SK-N-SH treated with all-trans-retinoic acid at 6 μM for 48 hours (cell line): ENCODE results near the gene TEKT5.
"Not testable (repeated sequence)": the region's sequence is repeated elsewhere in the genome, so short reads cannot be mapped to it uniquely, and the experiment has no call there.

Source experiments
- ATAC-seq: fragments of 200-7000 bp; cut with Tn5 transposase; 3 replicates; pipeline ENCODE4 v1.9.1; 2020; ENCODE audit warnings: mild to moderate bottlenecking, moderate library complexity
- ARNTL ChIP-seq: fragments of 450-650 bp; formaldehyde crosslinking; IDR thresholded peaks from 2 replicates; pipeline ENCODE4 v1.5.0; 2020; ENCODE audit warnings: low read depth, mild to moderate bottlenecking, moderate library complexity, borderline replicate concordance
- BACH2 ChIP-seq: fragments of 250-450 bp; sonication (Bioruptor Pico); IDR thresholded peaks from 2 replicates; pipeline ENCODE4 v1.9.0; 2021; ENCODE audit warnings: mild to moderate bottlenecking, borderline replicate concordance
- CSDC2 ChIP-seq: fragments of 250-450 bp; sonication (Bioruptor Pico); IDR thresholded peaks from 2 replicates; pipeline ENCODE4 v1.5.0; 2020; ENCODE audit warnings: mild to moderate bottlenecking, moderate library complexity
- ESRRG ChIP-seq: fragments of 250-450 bp; sonication (Bioruptor Pico); IDR thresholded peaks from 2 replicates; pipeline ENCODE4 v1.6.1; 2021; ENCODE audit warnings: mild to moderate bottlenecking
- GLIS3 ChIP-seq: fragments of 250-450 bp; sonication (Bioruptor Pico); IDR thresholded peaks from 2 replicates; pipeline ENCODE4 v1.5.0; 2020; ENCODE audit warnings: mild to moderate bottlenecking, moderate library complexity
- ISL1 ChIP-seq: fragments of 250-450 bp; sonication (Bioruptor Pico); IDR thresholded peaks from 2 replicates; pipeline ENCODE4 v2.1.2; 2022; ENCODE audit warnings: mild to moderate bottlenecking, moderate library complexity
- OSR1 ChIP-seq: fragments of 250-450 bp; sonication (Bioruptor Pico); IDR thresholded peaks from 2 replicates; pipeline ENCODE4 v1.8.0; 2022; ENCODE audit warnings: moderate library complexity, mild to moderate bottlenecking, inconsistent platforms
- PPARA ChIP-seq: fragments of 250-450 bp; sonication (Bioruptor Pico); IDR thresholded peaks from 2 replicates; pipeline ENCODE4 v1.5.0; 2020; ENCODE audit warnings: mild to moderate bottlenecking, borderline replicate concordance
- TOX ChIP-seq: fragments of 250-450 bp; sonication (Bioruptor Pico); IDR thresholded peaks from 2 replicates; pipeline ENCODE4 v1.8.0; 2021; ENCODE audit warnings: mild to moderate bottlenecking, moderate library complexity, borderline replicate concordance
- ZFP3 ChIP-seq: fragments of 250-450 bp; sonication (Bioruptor Pico); IDR thresholded peaks from 2 replicates; pipeline ENCODE4 v1.5.0; 2020; ENCODE audit warnings: mild to moderate bottlenecking, moderate library complexity
- ZFP30 ChIP-seq: fragments of 450-650 bp; formaldehyde crosslinking; IDR thresholded peaks from 2 replicates; pipeline ENCODE4 v1.5.0; 2022; ENCODE audit warnings: mild to moderate bottlenecking, moderate library complexity
- ZNF565 ChIP-seq: fragments of 450-650 bp; formaldehyde crosslinking; conservative IDR thresholded peaks from 2 replicates; pipeline ENCODE4 v1.5.0; 2020; ENCODE audit warnings: low read depth, mild to moderate bottlenecking, moderate library complexity
- ZNF70 ChIP-seq: fragments of 450-650 bp; formaldehyde crosslinking; IDR thresholded peaks from 2 replicates; pipeline ENCODE4 v1.5.0; 2020; ENCODE audit warnings: mild to moderate bottlenecking, moderate library complexity
- ZNF8 ChIP-seq: fragments of 450-650 bp; formaldehyde crosslinking; IDR thresholded peaks from 2 replicates; pipeline ENCODE4 v1.5.0; 2020; ENCODE audit warnings: mild to moderate bottlenecking, moderate library complexity
- TF ChIP-seq, protein P1 (sequence below): fragments of 250-450 bp; sonication (Bioruptor Pico); IDR thresholded peaks from 2 replicates; pipeline ENCODE4 v1.8.0; 2020; ENCODE audit warnings: mild to moderate bottlenecking, moderate library complexity, borderline replicate concordance
- TF ChIP-seq, protein P2 (sequence below): fragments of 250-450 bp; sonication (Bioruptor Pico); IDR thresholded peaks from 2 replicates; pipeline ENCODE4 v1.5.1; 2020; ENCODE audit warnings: low read depth, mild to moderate bottlenecking, moderate library complexity
- TF ChIP-seq, protein P3 (sequence below): fragments of 250-450 bp; sonication (Bioruptor Pico); IDR thresholded peaks from 2 replicates; pipeline ENCODE4 v1.5.0; 2020; ENCODE audit warnings: mild to moderate bottlenecking, moderate library complexity
- TF ChIP-seq, protein P4 (sequence below): fragments of 250-450 bp; sonication (Bioruptor Pico); IDR thresholded peaks from 2 replicates; pipeline ENCODE4 v1.5.1; 2021; ENCODE audit warnings: mild to moderate bottlenecking, moderate library complexity

The TEKT5 gene

DNA sequence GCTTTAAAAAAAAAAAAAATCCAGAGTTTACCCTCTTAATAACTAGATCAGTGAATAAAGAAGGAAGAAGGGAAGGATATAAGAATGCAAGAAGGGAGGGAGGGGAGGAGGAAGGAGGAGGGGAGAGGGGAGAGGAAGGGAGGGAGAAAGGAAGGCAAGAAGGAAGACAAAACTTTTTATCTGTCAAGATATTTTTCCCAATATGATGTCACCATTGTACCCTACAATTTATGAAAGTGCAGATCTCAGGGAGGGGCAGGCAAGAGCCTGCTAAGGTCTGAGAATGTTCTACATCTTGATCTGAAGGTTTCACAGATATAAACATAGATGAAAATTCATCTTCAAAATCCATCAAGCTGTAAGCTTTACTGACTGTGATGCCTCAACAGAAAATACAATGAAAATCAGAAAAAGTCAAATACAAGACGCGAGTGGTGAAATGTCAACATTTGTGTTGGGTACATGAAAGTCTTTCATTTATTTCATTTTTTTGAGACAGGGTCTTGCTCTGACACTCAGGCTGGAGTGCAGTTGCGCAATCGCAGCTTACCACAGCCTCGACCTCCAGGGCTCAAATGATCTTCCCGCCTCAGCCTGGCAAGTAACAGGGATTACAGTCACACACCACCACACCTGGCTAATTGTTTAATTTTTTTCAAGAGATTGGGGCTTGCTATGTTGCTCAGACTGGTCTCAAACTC lies 57.2 kb downstream of the TEKT5 start:
- no peak for ATAC-seq
- TF ChIP-seq, protein P1, sequence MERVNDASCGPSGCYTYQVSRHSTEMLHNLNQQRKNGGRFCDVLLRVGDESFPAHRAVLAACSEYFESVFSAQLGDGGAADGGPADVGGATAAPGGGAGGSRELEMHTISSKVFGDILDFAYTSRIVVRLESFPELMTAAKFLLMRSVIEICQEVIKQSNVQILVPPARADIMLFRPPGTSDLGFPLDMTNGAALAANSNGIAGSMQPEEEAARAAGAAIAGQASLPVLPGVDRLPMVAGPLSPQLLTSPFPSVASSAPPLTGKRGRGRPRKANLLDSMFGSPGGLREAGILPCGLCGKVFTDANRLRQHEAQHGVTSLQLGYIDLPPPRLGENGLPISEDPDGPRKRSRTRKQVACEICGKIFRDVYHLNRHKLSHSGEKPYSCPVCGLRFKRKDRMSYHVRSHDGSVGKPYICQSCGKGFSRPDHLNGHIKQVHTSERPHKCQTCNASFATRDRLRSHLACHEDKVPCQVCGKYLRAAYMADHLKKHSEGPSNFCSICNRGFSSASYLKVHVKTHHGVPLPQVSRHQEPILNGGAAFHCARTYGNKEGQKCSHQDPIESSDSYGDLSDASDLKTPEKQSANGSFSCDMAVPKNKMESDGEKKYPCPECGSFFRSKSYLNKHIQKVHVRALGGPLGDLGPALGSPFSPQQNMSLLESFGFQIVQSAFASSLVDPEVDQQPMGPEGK (CRISPR knock-in tag), result no peak
- TF ChIP-seq GLIS3 (CRISPR knock-in tag), result no peak
- TF ChIP-seq ZFP3 (CRISPR knock-in tag), result no peak
- TF ChIP-seq TOX (CRISPR knock-in tag), result no peak
- no peak for TF ChIP-seq ZNF70 (CRISPR knock-in tag)
- TF ChIP-seq, protein P2, sequence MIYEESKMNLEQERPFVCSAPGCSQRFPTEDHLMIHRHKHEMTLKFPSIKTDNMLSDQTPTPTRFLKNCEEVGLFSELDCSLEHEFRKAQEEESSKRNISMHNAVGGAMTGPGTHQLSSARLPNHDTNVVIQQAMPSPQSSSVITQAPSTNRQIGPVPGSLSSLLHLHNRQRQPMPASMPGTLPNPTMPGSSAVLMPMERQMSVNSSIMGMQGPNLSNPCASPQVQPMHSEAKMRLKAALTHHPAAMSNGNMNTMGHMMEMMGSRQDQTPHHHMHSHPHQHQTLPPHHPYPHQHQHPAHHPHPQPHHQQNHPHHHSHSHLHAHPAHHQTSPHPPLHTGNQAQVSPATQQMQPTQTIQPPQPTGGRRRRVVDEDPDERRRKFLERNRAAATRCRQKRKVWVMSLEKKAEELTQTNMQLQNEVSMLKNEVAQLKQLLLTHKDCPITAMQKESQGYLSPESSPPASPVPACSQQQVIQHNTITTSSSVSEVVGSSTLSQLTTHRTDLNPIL (CRISPR knock-in tag), result no peak
- no peak for TF ChIP-seq ZNF565 (CRISPR knock-in tag)
- no peak for TF ChIP-seq ISL1 (CRISPR knock-in tag)
- TF ChIP-seq, protein P3, sequence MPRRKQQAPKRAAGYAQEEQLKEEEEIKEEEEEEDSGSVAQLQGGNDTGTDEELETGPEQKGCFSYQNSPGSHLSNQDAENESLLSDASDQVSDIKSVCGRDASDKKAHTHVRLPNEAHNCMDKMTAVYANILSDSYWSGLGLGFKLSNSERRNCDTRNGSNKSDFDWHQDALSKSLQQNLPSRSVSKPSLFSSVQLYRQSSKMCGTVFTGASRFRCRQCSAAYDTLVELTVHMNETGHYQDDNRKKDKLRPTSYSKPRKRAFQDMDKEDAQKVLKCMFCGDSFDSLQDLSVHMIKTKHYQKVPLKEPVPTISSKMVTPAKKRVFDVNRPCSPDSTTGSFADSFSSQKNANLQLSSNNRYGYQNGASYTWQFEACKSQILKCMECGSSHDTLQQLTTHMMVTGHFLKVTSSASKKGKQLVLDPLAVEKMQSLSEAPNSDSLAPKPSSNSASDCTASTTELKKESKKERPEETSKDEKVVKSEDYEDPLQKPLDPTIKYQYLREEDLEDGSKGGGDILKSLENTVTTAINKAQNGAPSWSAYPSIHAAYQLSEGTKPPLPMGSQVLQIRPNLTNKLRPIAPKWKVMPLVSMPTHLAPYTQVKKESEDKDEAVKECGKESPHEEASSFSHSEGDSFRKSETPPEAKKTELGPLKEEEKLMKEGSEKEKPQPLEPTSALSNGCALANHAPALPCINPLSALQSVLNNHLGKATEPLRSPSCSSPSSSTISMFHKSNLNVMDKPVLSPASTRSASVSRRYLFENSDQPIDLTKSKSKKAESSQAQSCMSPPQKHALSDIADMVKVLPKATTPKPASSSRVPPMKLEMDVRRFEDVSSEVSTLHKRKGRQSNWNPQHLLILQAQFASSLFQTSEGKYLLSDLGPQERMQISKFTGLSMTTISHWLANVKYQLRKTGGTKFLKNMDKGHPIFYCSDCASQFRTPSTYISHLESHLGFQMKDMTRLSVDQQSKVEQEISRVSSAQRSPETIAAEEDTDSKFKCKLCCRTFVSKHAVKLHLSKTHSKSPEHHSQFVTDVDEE (CRISPR knock-in tag), result no peak
- TF ChIP-seq ZNF8 (CRISPR knock-in tag), result no peak
- TF ChIP-seq PPARA, result no peak
- TF ChIP-seq ESRRG (CRISPR knock-in tag), result no peak
- TF ChIP-seq OSR1 (CRISPR knock-in tag), result no peak
- no peak for TF ChIP-seq CSDC2 (CRISPR knock-in tag)
- TF ChIP-seq ZFP30 (CRISPR knock-in tag), result no peak

DNA sequence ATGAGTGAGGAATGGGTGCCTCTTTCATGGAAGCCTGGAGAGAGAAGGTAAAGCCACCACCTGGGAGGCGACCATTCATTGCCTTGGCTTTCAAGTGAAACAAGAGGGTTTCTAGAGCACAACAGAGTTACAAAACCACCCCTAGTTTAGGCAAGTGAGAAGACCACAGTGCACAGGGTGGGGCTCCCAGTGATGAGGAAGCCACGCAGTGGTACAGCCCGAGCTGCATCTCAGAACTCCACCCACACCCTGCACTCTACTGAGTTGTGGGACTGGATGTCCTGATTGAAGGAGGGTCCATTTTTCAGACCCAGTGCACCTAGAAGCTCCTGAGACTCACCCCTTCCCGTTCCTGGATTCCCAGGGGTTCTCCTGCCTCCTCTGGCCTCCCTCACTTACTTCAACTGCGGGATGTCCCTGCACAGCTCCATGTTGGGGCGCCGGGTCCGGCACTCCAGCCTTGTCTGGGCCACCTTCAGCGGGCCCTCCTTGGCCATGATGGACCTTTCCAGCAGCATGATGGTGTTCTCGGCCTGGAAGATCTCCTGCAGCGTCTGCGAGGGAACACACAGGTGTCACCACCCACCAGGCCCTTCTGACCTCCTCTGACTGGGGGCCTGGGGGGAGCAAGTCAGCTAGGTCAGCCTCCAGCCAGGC lies 59.2 kb downstream of the TEKT5 start:
- TF ChIP-seq, protein P2 (CRISPR knock-in tag), result no peak
- TF ChIP-seq ZNF565 (CRISPR knock-in tag) (no peak), ARNTL (CRISPR knock-in tag) (no peak), ISL1 (CRISPR knock-in tag) (no peak), CSDC2 (CRISPR knock-in tag) (no peak), OSR1 (CRISPR knock-in tag) (no peak), TOX (CRISPR knock-in tag) (no peak), BACH2 (no peak)
- TF ChIP-seq, protein P3 (CRISPR knock-in tag), result no peak
- TF ChIP-seq, protein P4, sequence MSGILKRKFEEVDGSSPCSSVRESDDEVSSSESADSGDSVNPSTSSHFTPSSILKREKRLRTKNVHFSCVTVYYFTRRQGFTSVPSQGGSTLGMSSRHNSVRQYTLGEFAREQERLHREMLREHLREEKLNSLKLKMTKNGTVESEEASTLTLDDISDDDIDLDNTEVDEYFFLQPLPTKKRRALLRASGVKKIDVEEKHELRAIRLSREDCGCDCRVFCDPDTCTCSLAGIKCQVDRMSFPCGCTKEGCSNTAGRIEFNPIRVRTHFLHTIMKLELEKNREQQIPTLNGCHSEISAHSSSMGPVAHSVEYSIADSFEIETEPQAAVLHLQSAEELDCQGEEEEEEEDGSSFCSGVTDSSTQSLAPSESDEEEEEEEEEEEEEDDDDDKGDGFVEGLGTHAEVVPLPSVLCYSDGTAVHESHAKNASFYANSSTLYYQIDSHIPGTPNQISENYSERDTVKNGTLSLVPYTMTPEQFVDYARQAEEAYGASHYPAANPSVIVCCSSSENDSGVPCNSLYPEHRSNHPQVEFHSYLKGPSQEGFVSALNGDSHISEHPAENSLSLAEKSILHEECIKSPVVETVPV (CRISPR knock-in tag), result no peak
- TF ChIP-seq, all 23 proteins: peak for 0
- ATAC-seq, result no peak

DNA sequence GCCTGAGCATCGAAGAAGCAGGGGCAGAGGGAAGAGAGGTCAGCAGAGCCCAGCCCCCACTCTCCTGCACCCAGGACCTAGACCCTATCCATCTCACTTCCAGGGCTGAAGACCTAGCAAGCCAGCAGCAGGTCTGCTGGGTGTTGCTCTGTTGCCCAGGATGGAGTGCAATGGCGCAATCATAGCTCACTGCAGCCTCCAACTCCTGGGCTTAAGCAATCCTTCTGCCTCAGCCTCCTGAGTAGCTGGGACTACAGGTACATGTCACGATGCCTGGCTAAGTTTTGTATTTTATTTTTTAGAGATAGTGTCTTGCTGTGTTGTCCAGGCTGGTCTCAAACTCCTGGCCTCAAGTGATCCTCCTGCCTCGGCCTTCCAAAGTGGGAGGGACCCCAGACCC lies 61.3 kb downstream of the TEKT5 start:
- ATAC-seq, result not testable (repeated sequence)
